ENCODE measurements around the gene POU3F1. TPM values are rescaled to one million over a fixed set of nuclear protein-coding genes. Genes with fewer than 3 reads are reported as not detected.

The POU3F1 gene
- total and polyA plus RNA-seq, 10 of the 15 experiments (the other 5 are each of a cell fraction or from before 2014, with no cell fraction given) = 0.04 to 0.53 (median 0.10) TPM; not detected in 3

DNA sequence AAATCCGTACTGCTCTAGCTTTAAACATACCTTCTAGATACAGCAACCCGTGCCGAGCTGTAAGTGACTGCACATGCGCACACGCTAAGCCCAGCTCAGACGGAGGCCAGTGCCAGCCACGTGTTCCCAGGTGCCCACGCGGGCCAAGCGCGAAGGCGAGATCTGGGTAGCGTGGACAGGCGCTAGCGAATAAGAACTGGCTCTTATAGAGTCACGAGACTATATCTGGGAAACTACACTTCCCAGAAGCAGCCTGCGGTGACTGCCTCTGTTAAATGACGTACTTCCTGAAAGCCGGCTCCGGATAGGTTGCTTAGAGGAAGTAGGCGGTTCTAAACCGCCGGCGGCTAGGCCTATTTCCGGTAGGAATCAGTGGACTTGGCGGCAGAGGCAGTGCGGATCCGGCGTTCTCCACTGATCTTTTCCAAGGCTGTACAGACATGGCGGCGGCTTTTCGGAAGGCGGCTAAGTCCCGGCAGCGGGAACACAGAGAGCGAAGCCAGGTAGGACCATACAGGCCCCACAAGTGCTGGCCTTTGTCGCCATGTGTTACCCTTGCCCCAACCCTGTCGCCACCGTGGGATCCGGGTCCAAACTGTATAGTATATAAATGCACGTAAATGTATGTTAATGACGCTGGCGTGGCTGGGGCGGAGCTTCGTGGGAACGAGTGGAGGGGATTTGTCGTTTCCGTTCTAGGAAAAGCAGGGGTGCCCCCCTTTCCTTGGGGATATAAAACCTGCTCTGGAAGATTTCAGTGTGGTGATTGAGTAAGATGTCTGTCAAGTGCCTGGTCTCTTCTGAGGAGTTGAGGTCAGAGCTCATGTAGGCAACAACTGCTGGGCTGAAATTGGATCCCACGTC is 34.0 kb downstream of the POU3F1 start, which contains the start of gene UTP11 (continued):
- TF ChIP-seq TCF7 (IDR thresholded peaks at IDR 0.05; ENCODE audit: borderline replicate concordance) (no peak), RAD51 (IDR thresholded peaks at IDR 0.05) (peak; percentile 95)

- ChIA-PET RAD21 (ENCODE audit: unreplicated experiment) (interaction anchor here (0.7 kb wide), 1 partner anchor 21 kb away, joined by 3 read pairs; no protein-coding TSS in a partner anchor), SMC1A (ENCODE audit: uncharacterized antibody, unreplicated experiment) (no interaction called here), CTCF (interaction anchor here (1.0 to 1.7 kb wide), 4 partner anchors 17 to 32 kb away, joined by 3 to 6 read pairs (median 4); partner anchors contain the start of gene SF3A3), POLR2A (no interaction called here)
- in situ Hi-C loops (cut with MboI) = no loop called here
- no TSS peak for BruUV-seq (replicated peaks)
- no peaks in the 10 kb centered on the region for H3K9me3 ChIP-seq (replicated peaks; ENCODE audit: control insufficient read depth, insufficient read depth, low read length)
- peaks cover 21% of the 10 kb centered on the region for H3K79me2 ChIP-seq (ENCODE audit: control insufficient read depth, insufficient read depth, low read length)
- H3K4me1 ChIP-seq (ENCODE audit: control insufficient read depth, insufficient read depth, low read length) = peaks cover 8% of the 10 kb centered on the region; the same call in 1 of the 2 replicates
- 89% methylated on average over 6 of the region's 6 CpGs for WGBS (ENCODE audit: insufficient coverage, insufficient replicate concordance, low lambda C conversion rate, missing lambda C conversion rate)
- no peaks in the 10 kb centered on the region for H3K36me3 ChIP-seq (ENCODE audit: control insufficient read depth in 2 of 2, insufficient read depth in 2 of 2, low read length in 1 of 2)
- ATAC-seq (no peak), FAIRE-seq (no peak), DNase-seq (ENCODE audit: low read depth, low spot score) (no peak)
- H3K9ac ChIP-seq (ENCODE audit: control insufficient read depth, insufficient read depth, low read length) = no peak overlapping the region
- no peak overlapping the region for H3K27ac ChIP-seq (ENCODE audit: control insufficient read depth, insufficient read depth)
- intact Hi-C loops (cut with micrococcal nuclease; ENCODE audit: unreplicated experiment) = no loop called here
- H3K27me3 ChIP-seq (replicated peaks in 1 of 2; ENCODE audit: control insufficient read depth in 2 of 2, insufficient read depth in 2 of 2, low read length in 1 of 2) = no peaks in the 10 kb centered on the region
- no peaks in the 10 kb centered on the region for H4K20me1 ChIP-seq (ENCODE audit: control insufficient read depth, insufficient read depth)
- no peak overlapping the region for H3K4me3 ChIP-seq
- no peak overlapping the region for H2AFZ ChIP-seq (ENCODE audit: control insufficient read depth, low read depth, low read length)
- H3K4me2 ChIP-seq (ENCODE audit: control insufficient read depth, insufficient read depth) = no peak overlapping the region
- TF ChIP-seq GABPA (IDR thresholded peaks at IDR 0.05; ENCODE audit: low read depth) (no peak), SIX5 (IDR thresholded peaks at IDR 0.05; ENCODE audit: low read depth, low read length, severe bottlenecking) (no peak), TAF1 (IDR thresholded peaks at IDR 0.05; ENCODE audit: borderline replicate concordance, low read depth, low read length) (no peak), POU2F2 (IDR thresholded peaks at IDR 0.05; ENCODE audit: borderline replicate concordance, low read depth, low read length) (no peak), CTCF (IDR thresholded peaks at IDR 0.05 in 2 of 3, conservative IDR thresholded peaks at IDR 0.05 in 1 of 3; ENCODE audit: control insufficient read depth in 2 of 3, extremely low read depth in 1 of 3, insufficient read depth in 1 of 3, low read depth in 3 of 3, low read length in 3 of 3) (no peak), NR2F1 (conservative IDR thresholded peaks at IDR 0.05) (no peak), SREBF2 (IDR thresholded peaks at IDR 0.05; ENCODE audit: low read length) (no peak), STAT1 (conservative IDR thresholded peaks at IDR 0.05) (no peak)
- TF ChIP-seq, protein P1, sequence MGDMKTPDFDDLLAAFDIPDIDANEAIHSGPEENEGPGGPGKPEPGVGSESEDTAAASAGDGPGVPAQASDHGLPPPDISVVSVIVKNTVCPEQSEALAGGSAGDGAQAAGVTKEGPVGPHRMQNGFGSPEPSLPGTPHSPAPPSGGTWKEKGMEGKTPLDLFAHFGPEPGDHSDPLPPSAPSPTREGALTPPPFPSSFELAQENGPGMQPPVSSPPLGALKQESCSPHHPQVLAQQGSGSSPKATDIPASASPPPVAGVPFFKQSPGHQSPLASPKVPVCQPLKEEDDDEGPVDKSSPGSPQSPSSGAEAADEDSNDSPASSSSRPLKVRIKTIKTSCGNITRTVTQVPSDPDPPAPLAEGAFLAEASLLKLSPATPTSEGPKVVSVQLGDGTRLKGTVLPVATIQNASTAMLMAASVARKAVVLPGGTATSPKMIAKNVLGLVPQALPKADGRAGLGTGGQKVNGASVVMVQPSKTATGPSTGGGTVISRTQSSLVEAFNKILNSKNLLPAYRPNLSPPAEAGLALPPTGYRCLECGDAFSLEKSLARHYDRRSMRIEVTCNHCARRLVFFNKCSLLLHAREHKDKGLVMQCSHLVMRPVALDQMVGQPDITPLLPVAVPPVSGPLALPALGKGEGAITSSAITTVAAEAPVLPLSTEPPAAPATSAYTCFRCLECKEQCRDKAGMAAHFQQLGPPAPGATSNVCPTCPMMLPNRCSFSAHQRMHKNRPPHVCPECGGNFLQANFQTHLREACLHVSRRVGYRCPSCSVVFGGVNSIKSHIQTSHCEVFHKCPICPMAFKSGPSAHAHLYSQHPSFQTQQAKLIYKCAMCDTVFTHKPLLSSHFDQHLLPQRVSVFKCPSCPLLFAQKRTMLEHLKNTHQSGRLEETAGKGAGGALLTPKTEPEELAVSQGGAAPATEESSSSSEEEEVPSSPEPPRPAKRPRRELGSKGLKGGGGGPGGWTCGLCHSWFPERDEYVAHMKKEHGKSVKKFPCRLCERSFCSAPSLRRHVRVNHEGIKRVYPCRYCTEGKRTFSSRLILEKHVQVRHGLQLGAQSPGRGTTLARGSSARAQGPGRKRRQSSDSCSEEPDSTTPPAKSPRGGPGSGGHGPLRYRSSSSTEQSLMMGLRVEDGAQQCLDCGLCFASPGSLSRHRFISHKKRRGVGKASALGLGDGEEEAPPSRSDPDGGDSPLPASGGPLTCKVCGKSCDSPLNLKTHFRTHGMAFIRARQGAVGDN (IDR thresholded peaks at IDR 0.05) = no peak
- TF ChIP-seq, protein P2, sequence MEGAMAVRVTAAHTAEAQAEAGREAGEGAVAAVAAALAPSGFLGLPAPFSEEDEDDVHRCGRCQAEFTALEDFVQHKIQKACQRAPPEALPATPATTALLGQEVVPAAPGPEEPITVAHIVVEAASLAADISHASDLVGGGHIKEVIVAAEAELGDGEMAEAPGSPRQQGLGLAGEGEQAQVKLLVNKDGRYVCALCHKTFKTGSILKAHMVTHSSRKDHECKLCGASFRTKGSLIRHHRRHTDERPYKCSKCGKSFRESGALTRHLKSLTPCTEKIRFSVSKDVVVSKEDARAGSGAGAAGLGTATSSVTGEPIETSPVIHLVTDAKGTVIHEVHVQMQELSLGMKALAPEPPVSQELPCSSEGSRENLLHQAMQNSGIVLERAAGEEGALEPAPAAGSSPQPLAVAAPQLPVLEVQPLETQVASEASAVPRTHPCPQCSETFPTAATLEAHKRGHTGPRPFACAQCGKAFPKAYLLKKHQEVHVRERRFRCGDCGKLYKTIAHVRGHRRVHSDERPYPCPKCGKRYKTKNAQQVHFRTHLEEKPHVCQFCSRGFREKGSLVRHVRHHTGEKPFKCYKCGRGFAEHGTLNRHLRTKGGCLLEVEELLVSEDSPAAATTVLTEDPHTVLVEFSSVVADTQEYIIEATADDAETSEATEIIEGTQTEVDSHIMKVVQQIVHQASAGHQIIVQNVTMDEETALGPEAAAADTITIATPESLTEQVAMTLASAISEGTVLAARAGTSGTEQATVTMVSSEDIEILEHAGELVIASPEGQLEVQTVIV (IDR thresholded peaks at IDR 0.05; ENCODE audit: borderline replicate concordance, partially characterized antibody) = no peak
- TF ChIP-seq, protein P3, sequence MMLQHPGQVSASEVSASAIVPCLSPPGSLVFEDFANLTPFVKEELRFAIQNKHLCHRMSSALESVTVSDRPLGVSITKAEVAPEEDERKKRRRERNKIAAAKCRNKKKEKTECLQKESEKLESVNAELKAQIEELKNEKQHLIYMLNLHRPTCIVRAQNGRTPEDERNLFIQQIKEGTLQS (IDR thresholded peaks at IDR 0.05; ENCODE audit: borderline replicate concordance, extremely low read depth, low read depth, low read length) = no peak
Measured at GRCh38 chr1:38009841-38010180, 36.8 kb downstream of the POU3F1 start.

All from GM12878 (cell line).